G401 (cell line): ENCODE results near the gene KLK15. TPM values are rescaled to one million over a fixed set of nuclear protein-coding genes. Genes with fewer than 3 reads are reported as not detected.
A peak's percentile ranks its signal among the peaks of the same experiment; 100 is the strongest.

ENCODE experiments used
- DNase-seq: peaks from one replicate; pipeline ENCODE4 v3.0.0-alpha.2; 2015; ENCODE audit warnings: low spot score
- in situ Hi-C: cut with HindIII; loops from 2 replicates; pipeline ENCODE4 v1.10.0; 2016; ENCODE audit warnings: low sequenced_read_pairs, mixed read lengths
- total RNA-seq: library from RNA; depleted of rRNA; stranded (reverse); fragments of >200 nt; shearing (Covaris generic); gene quantifications from 2 replicates; pipeline ENCODE4 v1.2.3, GENCODE V29; 2014

Gene KLK15
- total RNA-seq, 1 experiment from 2014 or later = not detected

GRCh38 chr19:50844296-50844935 is 11.0 kb upstream of the KLK15 start:
- in situ Hi-C loops = no loop called here

GRCh38 chr19:50843701-50844221 is 10.4 kb upstream of the KLK15 start:
- in situ Hi-C loops = no loop called here
- DNase-seq = no peak

More at GRCh38 chr19:50844296-50844935, 11.0 kb upstream of the KLK15 start:
- DNase-seq = no peak

- in situ Hi-C loops = no loop called here
- DNase-seq = no peak
Measured at GRCh38 chr19:50843205-50843604, 9.8 kb upstream of the KLK15 start.

- no peak for DNase-seq
- in situ Hi-C loops = no loop called here
Measured at GRCh38 chr19:50842130-50842529, 8.8 kb upstream of the KLK15 start.

- in situ Hi-C loops = no loop called here
Measured at GRCh38 chr19:50839712-50840655, 6.6 kb upstream of the KLK15 start.

GRCh38 chr19:50838239-50838638 is 4.9 kb upstream of the KLK15 start:
- no peak for DNase-seq
- in situ Hi-C loops = no loop called here

More at GRCh38 chr19:50839712-50840655, 6.6 kb upstream of the KLK15 start:
- DNase-seq = no peak

- no peak for DNase-seq
- in situ Hi-C loops = no loop called here
Measured at GRCh38 chr19:50837300-50837699, 3.9 kb upstream of the KLK15 start.

- no peak for DNase-seq
- in situ Hi-C loops = no loop called here
Measured at GRCh38 chr19:50836543-50837195, 3.3 kb upstream of the KLK15 start.

GRCh38 chr19:50835785-50836542 is 2.6 kb upstream of the KLK15 start:
- peak; percentile 5 for DNase-seq
- in situ Hi-C loops = no loop called here

GRCh38 chr19:50835103-50835784 is 1.9 kb upstream of the KLK15 start:
- no peak for DNase-seq
- in situ Hi-C loops = no loop called here

GRCh38 chr19:50833802-50834167 is 411 bp upstream of the KLK15 start:
- no peak for DNase-seq
- in situ Hi-C loops = no loop called here

GRCh38 chr19:50832666-50833065 is 708 bp downstream of the KLK15 start:
- no peak for DNase-seq
- in situ Hi-C loops = no loop called here

GRCh38 chr19:50831026-50831396 is 2.4 kb downstream of the KLK15 start:
- DNase-seq = no peak
- in situ Hi-C loops = no loop called here

GRCh38 chr19:50830266-50831025 is 2.9 kb downstream of the KLK15 start:
- in situ Hi-C loops = no loop called here
- DNase-seq = no peak

GRCh38 chr19:50829801-50830200 is 3.6 kb downstream of the KLK15 start:
- in situ Hi-C loops = no loop called here
- DNase-seq = no peak

GRCh38 chr19:50827476-50827875 is 5.9 kb downstream of the KLK15 start:
- no peak for DNase-seq
- in situ Hi-C loops = no loop called here

- no peak for DNase-seq
- in situ Hi-C loops = no loop called here
Measured at GRCh38 chr19:50826492-50827240, 6.7 kb downstream of the KLK15 start.
